ENCODE results near the gene RAB11FIP3.

DNA sequence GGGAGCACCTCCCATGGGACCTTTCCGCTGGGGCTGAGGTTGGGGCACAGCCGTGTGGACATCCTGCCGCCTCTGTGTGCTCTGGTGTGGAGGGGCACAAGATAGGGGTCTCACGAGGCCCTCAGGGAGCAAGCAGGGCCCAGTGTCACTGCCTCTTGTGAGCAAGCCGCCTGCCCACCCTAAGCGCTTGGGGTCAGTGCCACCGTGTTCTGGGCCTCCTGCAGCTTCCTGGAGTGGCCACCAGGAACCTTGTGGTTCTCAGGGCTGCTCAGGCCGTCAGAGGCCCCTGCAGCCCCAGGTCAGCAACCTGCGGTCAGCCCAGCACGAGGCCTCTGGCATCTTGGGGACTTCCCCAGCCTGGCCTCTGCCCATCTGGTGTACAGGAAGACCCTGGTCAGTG is 88.5 kb downstream of the RAB11FIP3 start:
- TF ChIP-seq EZH2 (IDR thresholded peaks at IDR 0.05; ENCODE audit: insufficient read depth, poor library complexity, severe bottlenecking) = no peak
- TF ChIP-seq EZH2phosphoT487 (IDR thresholded peaks at IDR 0.05; ENCODE audit: insufficient read depth, low read depth) = no peak

All from GM23248 (cell line).